CD14-positive monocyte (primary cell): ENCODE results near the gene PLCG1. TPM values are rescaled to one million over a fixed set of nuclear protein-coding genes. Genes with fewer than 3 reads are reported as not detected.

Experiments used
- DNase-seq, 3 donors: peaks; one replicate each; pipeline ENCODE4 v3.0.0-alpha.2; 2011 to 2022
- H2AFZ ChIP-seq: 2 replicates; pipeline ENCODE4 v1.6.0; 2012; ENCODE audit warnings: mild to moderate bottlenecking, low read depth, low read length, inconsistent platforms; ENCODE audit not compliant: insufficient read depth, poor library complexity, severe bottlenecking
- H3K27ac ChIP-seq, 2 donors: 1 replicate in 1 of 2; 2 replicates in 1 of 2; pipeline ENCODE4 v1.5.1; 2012 to 2013; ENCODE audit warnings: low read length in 2 of 2, control low read depth in 1 of 2, inconsistent platforms in 1 of 2, low read depth in 1 of 2, mild to moderate bottlenecking in 1 of 2
- H3K27me3 ChIP-seq, 2 donors: one replicate each; pipeline versions ENCODE4 v1.6.0 to v1.6.1; 2011 to 2013; ENCODE audit warnings: low read length in 2 of 2; ENCODE audit not compliant: control insufficient read depth in 2 of 2, insufficient read depth in 2 of 2
- H3K36me3 ChIP-seq, 2 donors: replicated peaks in 1 of 2; 1 replicate in 1 of 2; 2 replicates in 1 of 2; pipeline versions ENCODE4 v1.5.1 to v1.6.1; 2012 to 2013; ENCODE audit warnings: low read length in 2 of 2, control low read depth in 1 of 2, inconsistent platforms in 1 of 2, mild to moderate bottlenecking in 1 of 2; ENCODE audit not compliant: insufficient read depth in 2 of 2, control insufficient read depth in 1 of 2
- H3K4me1 ChIP-seq, 2 donors: 1 replicate in 1 of 2; 2 replicates in 1 of 2; pipeline versions ENCODE4 v1.5.1 to v1.6.1; 2012 to 2013; ENCODE audit warnings: low read length in 2 of 2, control low read depth in 1 of 2, inconsistent platforms in 1 of 2, mild to moderate bottlenecking in 1 of 2, moderate library complexity in 1 of 2; ENCODE audit not compliant: insufficient read depth in 2 of 2, control insufficient read depth in 1 of 2
- H3K4me2 ChIP-seq: replicated peaks from 2 replicates; pipeline ENCODE3; 2012; ENCODE audit warnings: low read length, moderate library complexity, mild to moderate bottlenecking; ENCODE audit not compliant: poor library complexity, severe bottlenecking; ENCODE audit errors: extremely low read depth
- H3K4me3 ChIP-seq, 3 experiments: fragments of 200-600 bp in 1 of 3; sonication (generic) in 1 of 3; replicated peaks in 1 of 3; 1 replicate in 2 of 3; 2 replicates in 1 of 3; pipeline ENCODE4 v1.5.1; 2011 to 2013; ENCODE audit warnings: low read length in 3 of 3, mild to moderate bottlenecking in 3 of 3, control low read depth in 2 of 3, low read depth in 2 of 3, inconsistent platforms in 1 of 3, moderate library complexity in 1 of 3
- H3K79me2 ChIP-seq: 2 replicates; pipeline ENCODE4 v1.6.0; 2012; ENCODE audit warnings: mild to moderate bottlenecking, control low read depth, inconsistent platforms, low read length, moderate library complexity; ENCODE audit not compliant: insufficient read depth
- H3K9ac ChIP-seq: 2 replicates; pipeline ENCODE4 v1.6.0; 2017; ENCODE audit warnings: low read length, mild to moderate bottlenecking; ENCODE audit not compliant: insufficient read depth, poor library complexity, severe bottlenecking
- H3K9me3 ChIP-seq, 2 donors: replicated peaks in 1 of 2; 1 replicate in 1 of 2; 2 replicates in 1 of 2; pipeline versions ENCODE4 v1.5.1 to v1.6.1; 2012 to 2013; ENCODE audit warnings: low read length in 2 of 2, control low read depth in 1 of 2; ENCODE audit not compliant: control insufficient read depth in 1 of 2, insufficient read depth in 1 of 2
- H4K20me1 ChIP-seq: 2 replicates; pipeline ENCODE4 v1.6.0; 2012; ENCODE audit warnings: mild to moderate bottlenecking, low read length, control low read depth, moderate library complexity; ENCODE audit not compliant: insufficient read depth
- H3K27ac Mint-ChIP-seq, 7 donors: one replicate each; pipeline ENCODE4 v1.8.0; 2020; ENCODE audit warnings: mild to moderate bottlenecking in 7 of 7, mixed read lengths in 7 of 7, moderate library complexity in 6 of 7, inconsistent platforms in 2 of 7
- H3K27me3 Mint-ChIP-seq, 3 donors: one replicate each; pipeline ENCODE4 v1.8.0; 2021 to 2022; ENCODE audit warnings: low read depth in 3 of 3, mild to moderate bottlenecking in 3 of 3, mixed read lengths in 3 of 3, moderate library complexity in 3 of 3, inconsistent platforms in 1 of 3
- H3K36me3 Mint-ChIP-seq, 2 donors: one replicate each; pipeline ENCODE4 v1.8.0; 2020; ENCODE audit warnings: mixed read lengths in 2 of 2, inconsistent platforms in 1 of 2, mild to moderate bottlenecking in 1 of 2
- H3K4me1 Mint-ChIP-seq: one replicate; pipeline ENCODE4 v1.8.0; 2020; ENCODE audit warnings: mild to moderate bottlenecking, mixed read lengths
- H3K4me3 Mint-ChIP-seq, 2 donors: one replicate each; pipeline ENCODE4 v1.8.0; 2020; ENCODE audit warnings: mild to moderate bottlenecking in 2 of 2, mixed read lengths in 2 of 2, moderate library complexity in 1 of 2
- H3K9me3 Mint-ChIP-seq, 7 donors: one replicate each; pipeline ENCODE4 v1.8.0; 2020 to 2022; ENCODE audit warnings: mixed read lengths in 7 of 7, mild to moderate bottlenecking in 6 of 7, moderate library complexity in 6 of 7, inconsistent platforms in 2 of 7
- CTCF ChIP-seq: fragments of 200-600 bp; IDR thresholded peaks from one replicate; pipeline ENCODE4 v1.8.0; 2022; ENCODE audit warnings: antibody characterized with exemption, mild to moderate bottlenecking
- WGBS: methylation state at CpG from one replicate; pipeline ENCODE4 v1.1.5; 2013; ENCODE audit warnings: missing lambda C conversion rate; ENCODE audit not compliant: insufficient coverage; 5-methylcytosine and 5-hydroxymethylcytosine counted together
- intact Hi-C, 2 donors: fragments of 100-400 bp; cut with micrococcal nuclease; formaldehyde crosslinking; loops; one replicate each; pipeline versions ENCODE4 v1.15.0 to v1.15.1; 2023
- polyA plus RNA-seq, 3 donors: library from polyadenylated mRNA; depleted of rRNA in 1 of 3; unstranded in 2 of 3; stranded (reverse) in 1 of 3; fragments of 300-500 nt in 2 of 3; fragments of >200 nt in 1 of 3; fragmentation: Illumina TruSeq in 2 of 3; gene quantifications; 1 replicate in 2 of 3; 2 replicates in 1 of 3; pipeline ENCODE4 v1.2.3, GENCODE V29; 2012 to 2021

PLCG1 gene
- polyA plus RNA-seq, 3 donors = 0.33 to 3.8 (median 1.0) TPM

- Histone ChIP-seq H4K20me1 (no peaks in the 10 kb centered on the region), H3K9ac (no peak overlapping the region), H3K4me2 (no peak overlapping the region), H3K36me3 (no peaks in the 10 kb centered on the region), H3K4me3 (no peak overlapping the region), H3K79me2 (no peaks in the 10 kb centered on the region), H3K4me1 (no peaks in the 10 kb centered on the region), H2AFZ (no peak overlapping the region), H3K9me3 (no peaks in the 10 kb centered on the region), H3K27me3 (peaks cover 0 to 6% of the 10 kb centered on the region in 2 donors), H3K27ac (no peak overlapping the region)
- DNase-seq = no peak
- H3K9me3 Mint-ChIP-seq = peaks cover 0 to 2% (median 0%) of the 10 kb centered on the region in 7 donors
- intact Hi-C loops = loop anchor here in 1 of 2 donors (10.0 kb wide), 1 partner anchor 54 kb away; no protein-coding TSS in a partner anchor
- peaks cover 5 to 14% of the 10 kb centered on the region in 2 donors for H3K36me3 Mint-ChIP-seq
- TF ChIP-seq CTCF = no peak
- no peak overlapping the region for H3K27ac Mint-ChIP-seq
- 95% methylated on average over 6 of the region's 6 CpGs for WGBS
- no peaks in the 10 kb centered on the region for H3K4me1 Mint-ChIP-seq
- peaks cover 29 to 59% (median 32%) of the 10 kb centered on the region in 3 donors for H3K27me3 Mint-ChIP-seq
- no peak overlapping the region for H3K4me3 Mint-ChIP-seq
Observed at GRCh38 chr20:41170386-41171105, 33.2 kb downstream of the PLCG1 start.

GRCh38 chr20:41171736-41172295 is 34.5 kb downstream of the PLCG1 start:
- TF ChIP-seq CTCF = no peak
- Histone ChIP-seq H3K4me2 (no peak overlapping the region), H3K36me3 (no peaks in the 10 kb centered on the region), H3K9me3 (no peaks in the 10 kb centered on the region), H3K4me1 (no peaks in the 10 kb centered on the region), H4K20me1 (no peaks in the 10 kb centered on the region), H3K79me2 (no peaks in the 10 kb centered on the region), H3K27ac (no peak overlapping the region), H3K27me3 (peaks cover 0 to 6% of the 10 kb centered on the region in 2 donors), H3K4me3 (no peak overlapping the region), H2AFZ (no peak overlapping the region), H3K9ac (no peak overlapping the region)
- Mint-ChIP-seq H3K36me3 (peaks cover 3 to 12% of the 10 kb centered on the region in 2 donors), H3K4me1 (no peaks in the 10 kb centered on the region), H3K4me3 (no peak overlapping the region), H3K27ac (no peak overlapping the region), H3K9me3 (peaks cover 0 to 1% (median 0%) of the 10 kb centered on the region in 7 donors), H3K27me3 (peaks cover 23 to 49% (median 25%) of the 10 kb centered on the region in 3 donors)
- no CpG with 5 or more reads among the region's 3 CpGs for WGBS
- intact Hi-C loops = loop anchor here in 1 of 2 donors (10.0 kb wide), 1 partner anchor 53 kb away; no protein-coding TSS in a partner anchor
- no peak for DNase-seq
